HG02588 (cell line): Measurements from ENCODE around the gene PRR4.

Source experiments
- ATAC-seq: cut with Tn5 transposase; IDR thresholded peaks from one replicate; pipeline ENCODE4 v1.9.1; 2021; ENCODE audit warnings: mild to moderate bottlenecking, moderate library complexity; ENCODE audit not compliant: unreplicated experiment

The PRR4 gene

DNA sequence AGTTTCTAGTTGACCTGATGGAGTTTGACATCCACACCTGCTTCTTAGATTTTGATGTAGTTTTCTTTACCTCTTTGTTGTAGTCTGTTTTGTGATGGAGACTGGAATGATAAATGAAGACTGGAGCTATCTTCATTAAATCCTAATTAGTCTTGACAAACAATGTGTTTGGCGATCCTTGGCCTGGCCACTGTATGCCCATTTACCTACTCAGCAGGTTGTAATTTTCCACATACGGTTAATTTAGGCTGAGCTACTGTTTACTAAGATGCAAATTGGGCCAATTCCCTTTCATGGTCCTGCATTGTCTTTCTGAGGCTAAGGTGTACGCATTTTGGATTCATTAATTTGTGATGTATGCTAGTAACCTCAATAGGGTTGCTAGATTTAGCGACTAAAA lies 46.7 kb downstream of the PRR4 start, which contains the start of gene TAS2R7:
Gene TAS2R7, minus strand, starts transcription at position 41 of the 400 bp plus-strand sequence. CDS start 57 bp downstream, outside the sequence.
- ATAC-seq: no peak

DNA sequence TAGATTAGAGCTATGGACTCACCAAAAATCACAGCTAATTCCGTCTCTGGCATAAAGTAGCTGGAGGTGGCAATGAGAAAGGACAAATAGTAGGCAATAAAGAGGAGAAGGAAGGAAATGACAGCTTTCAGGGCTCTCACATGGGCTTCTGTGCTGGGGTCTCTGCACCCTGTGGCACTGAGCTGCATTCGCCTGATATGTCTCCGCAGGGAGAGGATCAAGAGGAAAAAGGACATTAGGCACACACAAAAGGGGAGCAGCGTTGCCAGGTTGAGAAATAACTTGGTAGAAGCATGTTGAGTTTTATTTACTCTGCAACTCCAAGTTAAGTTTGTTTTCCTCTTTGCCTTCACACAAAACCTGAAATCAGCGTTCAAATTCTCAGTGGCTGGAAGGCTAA lies 47.5 kb downstream of the PRR4 start:
- ATAC-seq: no peak
